ENCODE data around the gene PTGFR. TPM values are rescaled to one million over a fixed set of nuclear protein-coding genes. Genes with fewer than 3 reads are reported as not detected.

PTGFR gene
- total RNA-seq, 1 experiment from 2014 or later: not detected

DNA sequence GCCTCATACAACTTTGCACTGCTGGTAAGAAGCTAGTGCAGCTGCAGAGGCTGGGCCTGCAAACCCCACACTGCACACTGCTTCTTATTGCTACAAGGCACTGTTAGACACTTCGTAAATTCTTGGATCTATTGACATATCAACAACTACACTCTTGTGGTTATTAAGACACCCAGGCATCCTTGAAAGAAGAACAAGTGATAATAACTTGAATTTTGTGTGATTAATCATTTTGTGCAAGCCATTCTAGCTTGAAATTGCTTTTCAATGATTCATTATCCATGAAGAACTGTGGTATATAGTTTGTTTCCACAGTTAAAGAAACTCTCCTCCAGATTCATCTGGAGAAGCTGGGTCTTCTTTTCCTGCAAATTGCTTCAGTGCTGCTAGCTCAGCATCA, 95.8 kb downstream of the PTGFR start:
- DNase-seq (ENCODE audit: low read depth, low spot score): no peak
- no peak overlapping the region for H2AFZ ChIP-seq (ENCODE audit: low read depth, low read length, poor library complexity, severe bottlenecking)
- no peaks in the 10 kb centered on the region for H3K36me3 ChIP-seq (ENCODE audit: control insufficient read depth in 1 of 2, insufficient read depth in 2 of 2, low read length in 2 of 2)
- TF ChIP-seq, protein P1, sequence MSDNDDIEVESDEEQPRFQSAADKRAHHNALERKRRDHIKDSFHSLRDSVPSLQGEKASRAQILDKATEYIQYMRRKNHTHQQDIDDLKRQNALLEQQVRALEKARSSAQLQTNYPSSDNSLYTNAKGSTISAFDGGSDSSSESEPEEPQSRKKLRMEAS (IDR thresholded peaks at IDR 0.05): no peak
- TF ChIP-seq EZH2phosphoT487 (IDR thresholded peaks at IDR 0.05; ENCODE audit: borderline replicate concordance): no peak
- no peak for TF ChIP-seq EZH2 (IDR thresholded peaks at IDR 0.05)
- no peak for TF ChIP-seq TCF7L2 (IDR thresholded peaks at IDR 0.05; ENCODE audit: borderline replicate concordance, extremely low read depth, insufficient read depth, insufficient read length)
- TF ChIP-seq ZNF274 (IDR thresholded peaks at IDR 0.05; ENCODE audit: low read depth, low read length): no peak
- no peak for TF ChIP-seq JUND (IDR thresholded peaks at IDR 0.05)
- TF ChIP-seq, protein P2, sequence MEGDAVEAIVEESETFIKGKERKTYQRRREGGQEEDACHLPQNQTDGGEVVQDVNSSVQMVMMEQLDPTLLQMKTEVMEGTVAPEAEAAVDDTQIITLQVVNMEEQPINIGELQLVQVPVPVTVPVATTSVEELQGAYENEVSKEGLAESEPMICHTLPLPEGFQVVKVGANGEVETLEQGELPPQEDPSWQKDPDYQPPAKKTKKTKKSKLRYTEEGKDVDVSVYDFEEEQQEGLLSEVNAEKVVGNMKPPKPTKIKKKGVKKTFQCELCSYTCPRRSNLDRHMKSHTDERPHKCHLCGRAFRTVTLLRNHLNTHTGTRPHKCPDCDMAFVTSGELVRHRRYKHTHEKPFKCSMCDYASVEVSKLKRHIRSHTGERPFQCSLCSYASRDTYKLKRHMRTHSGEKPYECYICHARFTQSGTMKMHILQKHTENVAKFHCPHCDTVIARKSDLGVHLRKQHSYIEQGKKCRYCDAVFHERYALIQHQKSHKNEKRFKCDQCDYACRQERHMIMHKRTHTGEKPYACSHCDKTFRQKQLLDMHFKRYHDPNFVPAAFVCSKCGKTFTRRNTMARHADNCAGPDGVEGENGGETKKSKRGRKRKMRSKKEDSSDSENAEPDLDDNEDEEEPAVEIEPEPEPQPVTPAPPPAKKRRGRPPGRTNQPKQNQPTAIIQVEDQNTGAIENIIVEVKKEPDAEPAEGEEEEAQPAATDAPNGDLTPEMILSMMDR (IDR thresholded peaks at IDR 0.05 in 2 of 3, conservative IDR thresholded peaks at IDR 0.05 in 1 of 3; ENCODE audit: borderline replicate concordance in 1 of 3, insufficient read depth in 1 of 3, low read depth in 2 of 3, low read length in 2 of 3): no peak
- H3K4me2 ChIP-seq (ENCODE audit: low read length): no peak overlapping the region
- RAD21 ChIA-PET (ENCODE audit: low non-redundant PET in 1 of 2, low total read pairs in 2 of 2, uncharacterized antibody in 2 of 2, unreplicated experiment in 2 of 2): no interaction called here
- intact Hi-C loops (cut with micrococcal nuclease): no loop called here
- no peak overlapping the region for H3K4me3 ChIP-seq (replicated peaks in 1 of 2; ENCODE audit: low read depth in 1 of 2, low read length in 2 of 2)
- no peaks in the 10 kb centered on the region for H3K9me2 ChIP-seq (ENCODE audit: insufficient read depth)
- H3K27me3 ChIP-seq (ENCODE audit: insufficient read depth, low read length): no peaks in the 10 kb centered on the region
- no peaks in the 10 kb centered on the region for H3K4me1 ChIP-seq (ENCODE audit: control insufficient read depth in 1 of 2, insufficient read depth in 2 of 2, low read length in 2 of 2)
- no peaks in the 10 kb centered on the region for H3K79me2 ChIP-seq (ENCODE audit: insufficient read depth, low read length)
- CTCF ChIA-PET: no interaction called here
- POLR2A ChIA-PET: no interaction called here
- H4K20me1 ChIP-seq (ENCODE audit: insufficient read depth): no peaks in the 10 kb centered on the region
- no peak for ATAC-seq
- no TSS peak for BruUV-seq (replicated peaks)
- no peak overlapping the region for H3K9ac ChIP-seq (ENCODE audit: low read length)
- no peaks in the 10 kb centered on the region for H3K9me3 ChIP-seq (ENCODE audit: control insufficient read depth in 1 of 2, insufficient read depth in 1 of 2, low read depth in 1 of 2, low read length in 2 of 2)
- no peak overlapping the region for H3K27ac ChIP-seq (ENCODE audit: low read depth, low read length)

DNA sequence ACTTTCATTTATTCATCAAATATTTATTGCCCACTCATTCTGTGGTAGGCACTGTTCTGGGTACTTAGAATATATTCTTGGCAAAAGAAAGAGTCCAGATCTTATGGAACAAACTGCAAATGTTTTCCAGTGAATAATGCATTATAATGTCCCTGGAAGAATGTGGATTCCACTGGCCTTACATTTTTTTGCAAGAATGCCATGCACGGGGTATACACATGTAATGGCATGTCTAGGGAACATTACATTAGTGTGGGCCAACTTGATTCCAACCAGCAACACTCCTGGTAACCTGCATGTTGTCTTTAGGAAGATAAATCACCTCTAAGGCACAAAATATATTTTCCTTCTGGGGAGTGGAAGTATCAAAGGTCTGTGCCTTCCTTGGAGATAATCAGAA, 96.4 kb downstream of the PTGFR start:
- Histone ChIP-seq H3K4me2 (ENCODE audit: low read length) (no peak overlapping the region), H3K9me3 (ENCODE audit: control insufficient read depth in 1 of 2, insufficient read depth in 1 of 2, low read depth in 1 of 2, low read length in 2 of 2) (no peaks in the 10 kb centered on the region), H3K9ac (ENCODE audit: low read length) (no peak overlapping the region), H2AFZ (ENCODE audit: low read depth, low read length, poor library complexity, severe bottlenecking) (no peak overlapping the region), H3K79me2 (ENCODE audit: insufficient read depth, low read length) (no peaks in the 10 kb centered on the region), H3K4me1 (ENCODE audit: control insufficient read depth in 1 of 2, insufficient read depth in 2 of 2, low read length in 2 of 2) (no peaks in the 10 kb centered on the region), H3K27ac (ENCODE audit: low read depth, low read length) (no peak overlapping the region), H3K36me3 (ENCODE audit: control insufficient read depth in 1 of 2, insufficient read depth in 2 of 2, low read length in 2 of 2) (no peaks in the 10 kb centered on the region), H4K20me1 (ENCODE audit: insufficient read depth) (no peaks in the 10 kb centered on the region), H3K27me3 (ENCODE audit: insufficient read depth, low read length) (no peaks in the 10 kb centered on the region), H3K4me3 (replicated peaks in 1 of 2; ENCODE audit: low read depth in 1 of 2, low read length in 2 of 2) (no peak overlapping the region), H3K9me2 (ENCODE audit: insufficient read depth) (no peaks in the 10 kb centered on the region)
- ATAC-seq (no peak), DNase-seq (ENCODE audit: low read depth, low spot score) (no peak)
- BruUV-seq (replicated peaks): no TSS peak
- CTCF ChIA-PET: no interaction called here
- POLR2A ChIA-PET: no interaction called here
- RAD21 ChIA-PET (ENCODE audit: low non-redundant PET in 1 of 2, low total read pairs in 2 of 2, uncharacterized antibody in 2 of 2, unreplicated experiment in 2 of 2): no interaction called here
- intact Hi-C loops (cut with micrococcal nuclease): no loop called here
- no peak for TF ChIP-seq POLR2A (IDR thresholded peaks at IDR 0.05; ENCODE audit: borderline replicate concordance, extremely low read depth, insufficient read depth, insufficient read length)

Other genes with a start within 250 kb of the PTGFR start
- 0.10 TPM for gene IFI44L, start 129.5 kb downstream of the PTGFR start, total RNA-seq (2021; ENCODE audit: unreplicated experiment)
- 0.66 TPM for gene IFI44, start 158.9 kb downstream of the PTGFR start, total RNA-seq (2021; ENCODE audit: unreplicated experiment)